HAP-1 (cell line): ENCODE measurements around the gene HNRNPK.

Source experiments
- DNase-seq, 2 experiments: peaks; one replicate each; pipeline ENCODE4 v3.0.0-alpha.2; 2016 to 2020; ENCODE audit warnings: low spot score in 2 of 2
- H3K27me3 ChIP-seq: fragments of 250-450 bp; sonication (Bioruptor Pico); 2 replicates; pipeline ENCODE4 v1.5.1; 2020; ENCODE audit warnings: low read depth, mild to moderate bottlenecking, moderate library complexity
- H3K36me3 ChIP-seq: fragments of 250-450 bp; sonication (Bioruptor Pico); replicated peaks from 2 replicates; pipeline ENCODE4 v1.5.1; 2020; ENCODE audit warnings: mild to moderate bottlenecking
- H3K4me1 ChIP-seq: fragments of 250-450 bp; sonication (Bioruptor Pico); 2 replicates; pipeline ENCODE4 v1.5.1; 2020; ENCODE audit warnings: mild to moderate bottlenecking
- H3K4me3 ChIP-seq: fragments of 250-450 bp; sonication (Bioruptor Pico); 2 replicates; pipeline ENCODE4 v1.5.1; 2020; ENCODE audit warnings: mild to moderate bottlenecking, moderate library complexity
- H3K9me3 ChIP-seq: fragments of 250-450 bp; sonication (Bioruptor Pico); 2 replicates; pipeline ENCODE4 v1.5.1; 2020; ENCODE audit warnings: mild to moderate bottlenecking, moderate library complexity
- in situ Hi-C: fragments of 300-500 bp; cut with MboI; formaldehyde crosslinking; loops from 3 replicates; pipeline ENCODE4 v1.14.3; 2020; ENCODE audit warnings: low sequenced_read_pairs, inconsistent platforms, mixed read lengths

HNRNPK gene

DNA sequence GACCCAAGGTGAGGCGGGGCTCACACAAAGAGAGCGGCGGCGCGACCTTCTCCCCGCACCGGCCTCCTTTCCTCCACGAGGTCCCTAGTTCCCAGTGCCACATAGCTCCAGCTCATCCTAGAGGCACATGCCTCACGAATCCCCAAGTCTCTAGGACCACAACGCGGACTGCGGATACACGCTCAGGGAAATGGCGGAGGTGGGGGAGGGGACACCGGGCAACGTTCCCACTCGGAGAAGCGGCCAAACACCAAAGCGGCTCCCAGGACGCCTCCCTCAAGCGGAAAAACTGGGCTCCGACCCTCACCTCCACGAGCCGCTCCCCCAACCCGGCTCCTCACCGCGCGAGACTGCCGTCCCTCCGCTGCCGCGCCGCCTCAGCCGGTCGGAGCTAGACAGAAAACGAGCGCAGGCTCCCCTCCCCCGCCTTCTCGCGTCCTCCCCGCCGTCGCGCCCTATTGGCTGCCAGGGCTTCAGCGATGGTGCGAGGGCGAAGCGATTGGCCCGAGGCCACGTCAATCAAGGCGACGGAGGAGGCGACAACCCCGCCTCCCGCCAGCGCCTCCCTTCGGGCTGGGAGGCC is at the start of gene HNRNPK:
HNRNPK (minus strand) TSS at position 404 of the 583 bp plus-strand sequence. CDS start 1,963 bp downstream, outside the sequence.
- DNase-seq = peak; percentile 90 to 99
- H3K4me3 ChIP-seq = peak within 1 kb of the TSS; percentile 98
- in situ Hi-C loops = loop anchor here (10.0 kb wide), 1 partner anchor 195 kb away; no protein-coding TSS in a partner anchor
- H3K36me3 ChIP-seq = peaks cover 53% of the 10 kb centered on the region
- H3K27me3 ChIP-seq = no peaks in the 10 kb centered on the region
- peaks cover 28% of the 10 kb centered on the region for H3K4me1 ChIP-seq
- no peaks in the 10 kb centered on the region for H3K9me3 ChIP-seq

DNA sequence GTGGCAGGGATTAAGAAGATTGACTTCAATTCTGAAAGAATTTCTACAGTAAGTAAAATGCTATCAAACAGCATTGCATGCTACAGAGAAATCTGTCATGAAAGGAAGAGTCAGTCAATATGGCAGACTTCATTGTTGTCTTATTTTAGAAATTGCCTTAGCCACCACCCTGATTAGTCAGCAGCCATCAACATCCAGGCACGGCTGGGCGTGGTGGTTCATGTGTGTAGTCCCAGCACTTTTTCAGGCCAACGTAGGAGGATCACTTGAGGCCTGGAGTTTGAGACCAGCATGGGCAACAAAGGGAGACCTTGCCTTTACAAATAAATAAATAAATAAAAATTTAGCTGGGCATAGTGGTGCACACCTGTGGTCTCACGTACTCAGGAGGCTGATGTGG is 47.2 kb upstream of the HNRNPK start:
- Histone ChIP-seq H3K4me1 (no peaks in the 10 kb centered on the region), H3K4me3 (no peak overlapping the region), H3K27me3 (no peaks in the 10 kb centered on the region), H3K9me3 (no peaks in the 10 kb centered on the region), H3K36me3 (no peaks in the 10 kb centered on the region)
- no peak for DNase-seq
- in situ Hi-C loops = no loop called here

DNA sequence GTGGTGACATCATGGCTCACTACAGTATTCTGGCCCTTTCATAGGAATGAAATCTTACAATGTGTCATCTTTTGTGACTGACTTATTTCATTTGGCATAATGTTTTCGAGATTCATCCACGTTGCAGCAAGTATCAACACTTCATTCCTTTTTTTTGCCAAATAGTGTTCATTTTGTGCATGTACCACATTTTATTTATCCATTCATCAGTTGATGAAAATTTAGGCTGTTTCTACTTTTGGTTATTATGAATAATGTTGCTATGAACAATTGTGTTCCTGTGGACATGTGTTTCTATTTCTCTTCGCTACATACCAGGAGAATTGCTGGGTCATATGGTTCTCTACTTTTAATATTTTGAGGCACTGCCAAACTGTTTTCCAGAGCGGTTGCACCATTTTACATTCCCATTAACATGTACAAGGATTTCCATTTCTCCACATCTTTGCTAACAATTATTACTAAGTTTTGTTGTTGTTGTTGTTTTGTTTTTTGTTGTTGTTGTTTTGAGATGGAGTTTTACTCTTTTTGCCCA is 44.1 kb upstream of the HNRNPK start:
- no peaks in the 10 kb centered on the region for H3K4me1 ChIP-seq
- no peaks in the 10 kb centered on the region for H3K36me3 ChIP-seq
- in situ Hi-C loops = no loop called here
- no peaks in the 10 kb centered on the region for H3K27me3 ChIP-seq
- DNase-seq = no peak
- H3K9me3 ChIP-seq = no peaks in the 10 kb centered on the region
- no peak overlapping the region for H3K4me3 ChIP-seq

DNA sequence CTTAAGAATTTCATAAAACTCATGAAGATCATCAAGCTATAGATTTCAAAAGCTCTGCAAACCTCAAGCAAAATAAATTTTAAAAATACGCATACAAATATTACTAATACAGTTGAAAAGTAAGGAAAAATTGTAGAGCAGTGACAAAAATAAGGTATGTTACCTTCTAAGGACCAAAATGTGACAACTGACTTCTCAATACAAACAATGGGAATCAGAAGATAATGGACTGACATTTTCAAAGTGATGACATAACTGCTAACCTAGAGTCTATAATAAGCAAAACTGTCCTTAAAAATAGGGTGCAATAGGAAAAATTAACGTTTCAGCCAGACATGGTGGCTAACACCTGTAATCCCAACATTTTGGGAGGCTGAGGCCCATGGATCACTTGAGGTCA is 27.6 kb upstream of the HNRNPK start:
- no peak for DNase-seq
- no peaks in the 10 kb centered on the region for H3K36me3 ChIP-seq
- H3K27me3 ChIP-seq = no peaks in the 10 kb centered on the region
- H3K4me1 ChIP-seq = no peaks in the 10 kb centered on the region
- H3K4me3 ChIP-seq = no peak overlapping the region
- no peaks in the 10 kb centered on the region for H3K9me3 ChIP-seq
- in situ Hi-C loops = no loop called here

DNA sequence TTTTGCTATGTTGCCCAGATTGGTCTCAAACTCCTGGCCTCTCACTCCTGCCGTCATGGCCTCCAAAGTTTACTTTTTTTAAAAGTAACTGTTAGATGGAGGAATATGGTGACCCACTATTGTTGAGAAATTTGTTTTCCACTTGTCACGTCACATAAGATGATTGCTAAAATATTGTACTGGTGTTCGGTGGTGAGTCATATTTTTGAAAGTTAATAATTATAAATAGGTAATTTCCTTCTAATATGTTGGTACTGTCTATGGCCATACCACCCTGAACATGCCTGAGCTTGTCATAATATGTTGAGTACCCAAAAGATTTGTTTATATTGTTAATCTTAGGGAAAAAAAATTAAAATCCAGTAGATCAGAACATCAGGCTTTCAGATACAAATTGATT is 23.2 kb upstream of the HNRNPK start:
- in situ Hi-C loops = no loop called here
- Histone ChIP-seq H3K36me3 (peaks cover 21% of the 10 kb centered on the region), H3K27me3 (no peaks in the 10 kb centered on the region), H3K4me1 (no peaks in the 10 kb centered on the region), H3K9me3 (no peaks in the 10 kb centered on the region), H3K4me3 (no peak overlapping the region)
- no peak for DNase-seq

DNA sequence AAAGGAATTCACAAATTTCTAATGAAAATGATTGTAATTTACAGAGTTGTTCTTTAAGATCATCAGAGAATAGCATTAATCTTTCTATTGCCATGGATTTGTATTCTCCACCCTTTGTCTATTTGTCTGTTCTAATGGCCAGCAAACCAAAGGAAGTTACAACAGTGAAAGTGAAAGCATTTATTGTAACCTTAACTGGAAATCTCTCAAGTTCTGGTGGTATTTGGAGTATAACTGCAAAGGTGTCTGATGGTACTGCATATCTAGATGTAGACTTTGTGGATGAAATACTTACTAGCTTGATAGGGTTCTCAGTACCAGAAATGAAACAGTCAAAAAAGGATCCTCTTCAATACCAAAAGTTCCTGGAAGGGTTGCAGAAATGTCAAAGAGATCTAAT is 22.3 kb upstream of the HNRNPK start:
- H3K9me3 ChIP-seq = no peaks in the 10 kb centered on the region
- no peaks in the 10 kb centered on the region for H3K4me1 ChIP-seq
- in situ Hi-C loops = no loop called here
- peaks cover 21% of the 10 kb centered on the region for H3K36me3 ChIP-seq
- no peak overlapping the region for H3K4me3 ChIP-seq
- no peak for DNase-seq
- no peaks in the 10 kb centered on the region for H3K27me3 ChIP-seq

DNA sequence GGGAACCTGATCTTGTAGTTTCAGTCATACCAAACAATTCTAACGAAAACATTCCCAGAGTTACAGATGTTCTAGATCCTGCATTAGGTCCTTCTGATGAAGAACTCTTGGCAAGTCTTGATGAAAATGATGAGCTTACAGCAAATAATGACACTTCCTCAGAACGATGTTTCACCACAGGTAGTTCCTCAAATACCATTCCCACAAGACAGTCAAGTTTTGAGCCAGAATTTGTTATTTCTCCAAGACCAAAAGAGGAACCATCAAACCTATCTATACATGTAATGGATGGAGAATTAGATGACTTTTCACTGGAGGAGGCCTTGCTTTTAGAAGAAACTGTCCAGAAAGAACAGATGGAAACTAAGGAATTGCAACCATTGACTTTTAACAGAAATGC is 21.6 kb upstream of the HNRNPK start:
- no peak for DNase-seq
- H3K36me3 ChIP-seq = peaks cover 21% of the 10 kb centered on the region

DNA sequence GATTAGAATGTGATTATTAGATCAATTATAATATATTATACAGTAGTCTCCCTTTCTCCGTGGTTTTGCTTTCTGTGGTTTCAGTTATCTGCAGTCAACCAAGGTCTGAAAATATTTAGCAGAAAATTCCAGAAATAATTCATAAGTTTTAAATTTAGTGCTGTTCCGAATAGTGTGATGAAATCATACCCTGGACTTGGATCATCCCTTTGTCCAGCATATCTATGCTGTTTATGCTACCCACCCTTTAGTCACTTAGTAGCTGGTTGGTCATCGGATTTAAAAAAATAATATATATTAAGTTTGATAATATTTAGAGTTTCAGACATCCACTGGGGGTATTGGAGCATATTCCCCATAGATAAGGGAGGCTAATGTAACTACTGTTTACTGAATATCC is 20.2 kb upstream of the HNRNPK start:
- Histone ChIP-seq H3K27me3 (no peaks in the 10 kb centered on the region), H3K4me1 (no peaks in the 10 kb centered on the region), H3K9me3 (no peaks in the 10 kb centered on the region), H3K4me3 (no peak overlapping the region), H3K36me3 (peaks cover 21% of the 10 kb centered on the region)
- in situ Hi-C loops = no loop called here
- no peak for DNase-seq

More for the DNA sequence above, 21.6 kb upstream of the HNRNPK start:
- in situ Hi-C loops = no loop called here
- Histone ChIP-seq H3K4me3 (no peak overlapping the region), H3K27me3 (no peaks in the 10 kb centered on the region), H3K4me1 (no peaks in the 10 kb centered on the region), H3K9me3 (no peaks in the 10 kb centered on the region)

DNA sequence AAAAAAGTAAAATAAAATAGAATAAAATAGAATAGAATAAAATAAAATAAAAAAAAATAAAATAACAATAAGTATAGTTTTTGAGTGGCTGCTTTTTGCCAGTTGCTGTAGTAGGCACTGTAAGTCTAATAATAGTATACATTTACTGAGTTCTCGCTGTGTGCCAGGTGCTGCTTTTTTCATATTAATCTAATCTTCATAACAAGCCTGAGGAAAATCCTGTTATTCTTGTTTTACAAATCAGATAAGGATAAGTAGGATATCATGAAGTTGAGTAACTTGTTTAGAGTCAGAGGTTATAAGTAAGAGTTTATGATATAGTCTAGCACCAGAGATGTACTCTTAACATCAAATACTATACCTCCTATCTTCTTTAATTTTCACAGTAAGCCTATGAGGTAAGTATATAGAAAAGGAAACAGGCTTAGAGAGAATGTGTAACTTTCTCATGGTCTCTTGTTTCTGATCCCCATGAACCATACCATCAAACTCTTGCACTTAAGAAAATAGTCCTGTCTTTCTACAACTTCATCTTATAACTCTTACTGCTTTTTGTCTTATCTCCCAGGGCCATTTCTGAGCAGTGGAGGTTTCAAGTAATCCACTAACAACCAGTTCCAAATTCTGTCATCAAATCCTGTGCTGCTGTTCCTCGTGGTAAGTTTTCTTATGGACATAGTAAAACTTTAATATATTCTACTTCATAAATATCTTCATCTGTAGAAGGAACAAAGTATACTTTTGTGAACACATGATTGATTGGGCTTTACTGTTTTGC is 19.3 kb upstream of the HNRNPK start:
- no peaks in the 10 kb centered on the region for H3K9me3 ChIP-seq
- H3K36me3 ChIP-seq = peaks cover 21% of the 10 kb centered on the region
- in situ Hi-C loops = no loop called here
- H3K27me3 ChIP-seq = no peaks in the 10 kb centered on the region
- DNase-seq = no peak
- no peak overlapping the region for H3K4me3 ChIP-seq
- no peaks in the 10 kb centered on the region for H3K4me1 ChIP-seq

DNA sequence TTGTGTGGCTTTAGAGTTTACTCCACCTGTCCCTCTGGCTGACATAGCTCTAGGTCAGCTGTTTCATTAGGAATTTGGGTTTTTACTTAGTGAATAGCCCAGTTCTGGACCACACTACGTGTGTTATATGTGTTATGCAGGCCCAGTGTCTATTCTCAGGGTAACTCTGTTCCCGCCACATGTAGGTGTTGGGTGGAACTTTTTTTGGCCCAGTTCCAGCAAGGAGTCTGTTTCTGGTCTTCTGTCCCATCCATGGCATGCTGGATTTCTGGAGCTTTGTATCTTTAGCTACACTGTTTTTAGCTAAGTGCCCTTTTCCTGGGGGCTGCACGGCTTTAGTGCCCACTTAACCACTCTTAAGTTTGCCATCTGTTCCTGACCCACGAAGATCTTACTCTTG is 16.1 kb upstream of the HNRNPK start:
- peaks cover 7% of the 10 kb centered on the region for H3K4me1 ChIP-seq
- H3K27me3 ChIP-seq = no peaks in the 10 kb centered on the region
- H3K9me3 ChIP-seq = no peaks in the 10 kb centered on the region
- DNase-seq = no peak
- H3K4me3 ChIP-seq = no peak overlapping the region
- in situ Hi-C loops = no loop called here
- H3K36me3 ChIP-seq = peaks cover 12% of the 10 kb centered on the region

DNA sequence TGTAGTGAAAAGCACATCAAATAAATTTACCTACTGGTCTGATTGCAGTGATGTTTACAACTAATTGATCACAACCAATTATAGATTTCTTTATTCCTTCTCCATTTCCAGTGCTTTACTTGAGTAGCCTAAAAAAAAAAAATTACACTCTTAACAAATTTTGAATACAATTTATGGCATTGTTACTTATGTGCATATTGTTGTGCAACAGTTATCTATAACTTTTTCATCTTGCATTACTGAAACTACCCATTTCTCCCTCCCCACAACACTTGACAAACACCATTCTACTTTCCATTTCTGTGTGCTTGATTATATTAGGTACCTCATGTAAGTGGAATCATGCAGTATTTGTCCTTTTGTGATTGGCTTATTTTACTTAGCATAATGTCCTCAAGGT is 12.9 kb upstream of the HNRNPK start:
- H3K4me1 ChIP-seq = peaks cover 7% of the 10 kb centered on the region
- H3K36me3 ChIP-seq = peaks cover 16% of the 10 kb centered on the region
- H3K27me3 ChIP-seq = no peaks in the 10 kb centered on the region
- no peaks in the 10 kb centered on the region for H3K9me3 ChIP-seq
- no peak overlapping the region for H3K4me3 ChIP-seq
- DNase-seq = no peak
- in situ Hi-C loops = no loop called here

DNA sequence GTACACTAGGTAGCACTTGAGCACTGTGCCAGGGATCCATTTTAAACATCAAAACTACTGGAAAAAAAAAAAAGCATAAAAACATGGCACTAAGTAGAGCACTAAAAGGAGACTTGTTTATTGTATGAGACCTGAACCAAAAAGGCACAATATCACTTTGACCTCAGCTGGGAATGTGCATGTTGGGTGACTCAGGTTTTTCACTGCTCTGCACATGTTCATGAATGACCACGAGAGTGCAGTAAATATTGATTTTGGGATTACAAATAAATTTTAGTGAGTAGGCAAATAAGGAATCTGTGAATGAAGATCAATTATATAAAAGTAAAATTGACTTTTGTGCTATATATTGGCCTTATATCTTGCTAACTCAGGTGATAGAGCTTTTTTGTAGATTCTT is 12.4 kb upstream of the HNRNPK start:
- Histone ChIP-seq H3K36me3 (peaks cover 16% of the 10 kb centered on the region), H3K4me1 (peaks cover 8% of the 10 kb centered on the region), H3K27me3 (no peaks in the 10 kb centered on the region), H3K9me3 (no peaks in the 10 kb centered on the region), H3K4me3 (no peak overlapping the region)
- in situ Hi-C loops = no loop called here
- no peak for DNase-seq

DNA sequence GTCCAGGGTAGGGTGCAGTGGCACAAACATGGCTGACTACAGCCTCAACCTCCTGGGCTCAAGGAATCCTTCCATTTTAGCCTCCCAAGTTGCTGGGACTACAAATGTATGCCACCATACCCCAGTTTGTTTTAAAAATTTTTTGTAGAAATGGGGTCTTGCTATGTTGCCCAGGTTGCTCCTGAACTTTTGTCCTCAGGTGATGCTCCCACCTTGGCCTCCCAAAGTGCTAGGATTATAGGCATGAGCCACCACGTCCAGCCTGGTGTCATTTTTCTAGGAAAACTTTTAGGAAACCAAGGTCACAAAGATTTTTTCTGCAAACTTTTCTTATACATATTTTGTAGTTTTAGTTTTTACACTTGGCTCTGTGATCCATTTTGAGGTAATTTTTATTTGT is 11.3 kb upstream of the HNRNPK start:
- no peak for DNase-seq
- Histone ChIP-seq H3K36me3 (peaks cover 16% of the 10 kb centered on the region), H3K27me3 (no peaks in the 10 kb centered on the region), H3K4me3 (no peak overlapping the region), H3K4me1 (peaks cover 18% of the 10 kb centered on the region), H3K9me3 (no peaks in the 10 kb centered on the region)
- in situ Hi-C loops = no loop called here

DNA sequence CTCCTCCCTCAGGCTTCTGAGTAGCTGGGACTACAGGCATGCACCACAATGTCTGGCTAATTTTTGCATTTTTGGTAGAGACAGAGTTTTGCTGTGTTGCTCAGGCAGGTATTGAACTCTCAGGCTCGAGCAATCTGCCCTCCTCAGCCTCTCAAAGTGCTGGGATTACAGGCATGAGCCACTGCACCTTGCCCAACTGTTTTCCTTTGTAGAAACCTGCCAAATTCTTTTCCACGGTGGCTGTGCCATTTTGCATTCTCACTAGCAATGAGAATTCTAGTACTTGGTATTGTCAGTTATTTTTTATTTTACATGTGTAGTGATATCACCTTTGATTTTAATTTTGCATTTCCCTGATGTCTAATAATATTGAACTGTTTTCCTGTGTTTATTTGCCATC is 8.4 kb upstream of the HNRNPK start:
- H3K4me1 ChIP-seq = peaks cover 26% of the 10 kb centered on the region
- no peak overlapping the region for H3K4me3 ChIP-seq
- no peak for DNase-seq
- H3K9me3 ChIP-seq = no peaks in the 10 kb centered on the region
- in situ Hi-C loops = loop anchor here (10.0 kb wide), 1 partner anchor 186 kb away; no protein-coding TSS in a partner anchor
- H3K27me3 ChIP-seq = no peaks in the 10 kb centered on the region
- peaks cover 16% of the 10 kb centered on the region for H3K36me3 ChIP-seq
